Activated T-helper 9 cell treated with anti-CD3 and anti-CD28 coated beads, Interleukin-2, amount 50 U/mL, for 16 hours (primary cell): Measurements from ENCODE around the gene LAMA5.
"Not testable (repeated sequence)": the region's sequence is repeated elsewhere in the genome, so short reads cannot be mapped to it uniquely, and the experiment has no call there.

ENCODE experiments used
- DNase-seq: peaks from one replicate; pipeline ENCODE4 v3.0.0-alpha.2; 2020; ENCODE audit warnings: low read depth

LAMA5 gene

GRCh38 chr20:62387933-62388635, 21.0 kb upstream of the LAMA5 start:
- no peak for DNase-seq

- DNase-seq, result no peak
Observed at GRCh38 chr20:62387219-62387913, 20.3 kb upstream of the LAMA5 start.

- peak; percentile 91 for DNase-seq
Observed at GRCh38 chr20:62386383-62387218, 19.5 kb upstream of the LAMA5 start, which contains the start of gene RPS21. TSS of gene RPS21 (plus strand) at chr20:62387103. CDS start at chr20:62387339, 236 bp downstream.

DNA sequence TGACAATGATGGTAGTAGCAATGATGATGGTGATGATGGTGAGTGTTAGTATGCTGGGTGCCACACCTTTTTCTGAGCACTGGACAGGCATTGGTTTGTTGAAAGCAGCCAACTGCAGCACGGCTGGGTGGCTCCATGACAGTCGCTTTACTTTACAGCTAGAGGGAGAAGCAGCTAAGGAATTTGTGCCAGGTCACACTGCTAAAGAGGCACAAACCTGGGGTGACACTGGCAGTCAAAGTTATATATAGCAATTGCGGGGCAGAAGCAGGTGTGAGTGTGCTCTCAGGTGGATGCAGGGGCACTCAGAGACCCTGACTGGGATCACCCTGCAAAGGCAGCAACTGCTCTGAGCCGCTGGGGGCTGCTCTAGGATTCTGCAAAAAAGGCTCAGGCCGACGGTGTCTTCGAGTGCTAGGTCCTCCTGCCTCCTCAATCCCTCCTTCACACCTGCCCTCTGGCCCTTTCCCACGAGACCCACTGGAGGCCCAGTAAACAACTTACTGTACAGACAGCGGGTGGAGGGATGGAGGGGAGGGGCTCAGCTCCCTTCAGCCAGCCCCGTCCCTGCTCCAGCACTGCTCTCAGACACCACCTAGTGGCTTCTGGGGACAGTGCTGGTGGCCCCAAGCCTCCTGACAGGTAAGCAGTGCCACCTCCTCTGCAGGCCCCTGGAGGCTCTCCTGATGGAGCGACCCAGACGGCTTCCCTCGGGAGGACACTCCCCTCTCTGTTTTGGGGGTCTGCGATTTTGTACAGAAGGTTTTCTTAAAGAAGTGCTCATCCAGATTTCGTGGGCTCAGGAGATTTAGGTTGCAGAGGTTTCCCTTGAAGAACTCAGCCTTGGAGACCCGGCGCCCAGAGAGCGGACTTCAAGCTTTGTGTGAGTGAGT, 15.4 kb upstream of the LAMA5 start:
- DNase-seq, result peak; percentile 66

- no peak for DNase-seq
Observed at GRCh38 chr20:62381842-62382241, 14.7 kb upstream of the LAMA5 start.

GRCh38 chr20:62381202-62381797, 14.2 kb upstream of the LAMA5 start:
- DNase-seq, result no peak

GRCh38 chr20:62378215-62378614, 11.1 kb upstream of the LAMA5 start:
- no peak for DNase-seq

GRCh38 chr20:62377615-62378178, 10.6 kb upstream of the LAMA5 start:
- DNase-seq, result no peak

DNA sequence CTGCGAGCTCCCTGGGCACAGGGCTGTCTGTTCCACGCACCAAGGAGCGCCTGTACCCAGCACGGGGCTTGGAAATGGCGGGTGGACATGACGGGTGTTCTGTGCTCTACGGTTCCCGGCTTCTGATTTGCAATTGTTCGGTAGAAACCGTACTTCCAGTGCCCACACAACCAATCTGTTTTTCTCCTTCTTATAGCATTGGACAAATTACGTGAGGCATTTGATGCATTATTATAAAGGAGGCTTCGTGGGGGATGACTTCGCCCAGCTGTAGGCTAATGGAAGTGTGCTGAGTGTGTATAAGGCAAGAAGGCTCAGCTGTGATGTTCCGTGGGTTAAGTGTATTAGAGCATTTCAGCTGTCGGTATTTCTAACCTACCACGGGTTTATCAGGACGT, 10.0 kb upstream of the LAMA5 start:
- no peak for DNase-seq

DNA sequence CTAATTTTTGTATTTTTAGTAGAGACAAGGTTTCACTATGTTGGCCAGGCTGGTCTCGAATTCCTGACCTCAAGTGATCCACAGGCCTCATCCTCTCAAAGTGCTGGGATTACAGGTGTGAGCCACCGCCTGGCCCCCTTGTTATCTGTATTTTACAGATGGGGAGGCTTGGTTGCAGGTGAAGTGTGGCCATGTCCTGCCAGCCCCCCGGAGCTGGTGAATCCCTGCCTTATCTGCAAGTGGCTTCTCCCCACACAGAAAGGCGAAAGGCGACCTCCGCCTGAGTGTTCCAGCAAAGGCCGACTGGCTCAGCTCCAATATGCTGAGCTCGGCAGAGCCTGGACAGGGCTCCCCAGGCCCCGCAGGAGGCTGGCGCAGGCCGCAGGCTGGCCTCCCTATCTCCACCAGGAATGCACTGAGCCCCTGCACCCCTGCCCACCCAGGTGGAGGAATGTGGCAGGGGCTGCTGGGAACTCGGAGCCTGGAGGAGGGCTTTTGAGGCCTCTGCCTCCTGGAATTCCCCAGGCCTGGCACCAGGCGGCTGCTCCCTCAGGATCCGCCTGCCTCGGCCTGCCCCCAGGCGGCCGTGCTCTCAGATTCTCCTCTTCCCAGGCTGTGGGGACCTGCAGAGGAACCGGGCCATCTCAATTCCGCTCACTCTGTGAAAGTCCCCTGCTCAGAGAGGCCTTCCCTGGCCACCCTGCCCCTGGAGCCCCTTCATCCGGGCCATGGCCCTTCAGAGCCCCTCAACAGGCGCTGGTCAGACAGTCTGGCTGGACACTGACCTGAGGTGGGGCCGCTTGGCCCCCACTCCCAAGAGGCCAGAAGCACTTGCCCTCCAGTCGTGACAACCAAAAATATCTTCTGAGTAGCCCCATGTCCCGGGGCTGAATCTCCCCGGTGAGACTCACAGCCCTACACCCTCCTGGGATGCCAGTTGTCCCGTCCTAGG, 9.3 kb upstream of the LAMA5 start:
- DNase-seq, result no peak

- DNase-seq, result no peak
Observed at GRCh38 chr20:62374331-62375152, 7.4 kb upstream of the LAMA5 start.

- DNase-seq, result not testable (repeated sequence)
Observed at GRCh38 chr20:62373631-62374179, 6.6 kb upstream of the LAMA5 start.

DNA sequence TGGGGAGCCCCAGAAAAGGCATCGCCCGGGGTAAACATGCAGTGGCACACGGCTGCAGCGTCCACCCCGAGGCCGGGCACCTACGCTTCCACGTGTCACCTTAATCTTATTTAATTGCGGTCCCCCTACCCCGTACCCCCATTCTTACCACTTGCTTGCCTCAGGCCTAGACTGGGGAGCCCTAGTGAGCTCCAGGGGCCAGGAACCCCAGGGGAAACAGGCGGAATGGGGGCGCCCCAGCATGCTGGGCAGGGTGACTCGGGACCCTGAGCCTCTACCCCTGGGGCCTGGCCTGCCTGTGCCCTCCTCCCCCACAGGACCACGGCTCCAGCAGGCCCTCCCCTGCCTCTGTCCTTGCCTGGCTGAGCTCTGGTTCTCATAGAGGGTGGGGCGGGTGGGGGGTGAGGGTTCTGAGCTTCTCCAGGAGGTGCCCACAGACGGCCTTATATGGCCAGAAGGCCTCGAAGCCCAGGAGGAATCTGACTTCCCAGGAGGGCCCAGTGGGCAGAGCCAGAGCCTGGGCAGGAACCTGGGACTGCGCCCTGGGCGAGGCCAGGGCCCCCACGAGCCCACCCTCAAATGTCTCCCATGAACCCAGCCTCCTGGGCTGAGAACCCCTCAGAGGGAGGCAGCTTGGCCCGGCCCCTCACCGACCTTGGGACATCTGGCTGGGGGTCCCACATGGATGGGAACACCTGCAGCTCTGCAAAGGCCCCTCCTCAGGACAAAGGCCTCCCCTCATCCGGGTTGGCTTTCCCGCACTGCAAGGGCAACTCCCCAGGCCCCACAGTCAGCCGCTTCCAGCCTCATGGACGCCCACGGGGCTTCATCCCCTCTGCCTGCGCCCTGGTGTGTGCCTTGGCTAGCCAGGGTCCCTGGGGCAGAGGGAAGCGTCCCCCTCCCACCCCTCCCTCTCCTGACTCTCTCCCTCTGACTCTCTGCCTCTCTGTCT, 5.2 kb upstream of the LAMA5 start:
- DNase-seq, result no peak

GRCh38 chr20:62371588-62372041, 4.5 kb upstream of the LAMA5 start:
- DNase-seq, result no peak

GRCh38 chr20:62370807-62371587, 3.9 kb upstream of the LAMA5 start:
- DNase-seq, result no peak

GRCh38 chr20:62370115-62370806, 3.1 kb upstream of the LAMA5 start:
- DNase-seq, result no peak
